K562 (cell line): Measurements from ENCODE around the gene METTL22. TPM values are rescaled to one million over a fixed set of nuclear protein-coding genes. Genes with fewer than 3 reads are reported as not detected.

Experiments used
- ASH1L ChIP-seq: fragments of 450-650 bp; IDR thresholded peaks from 2 replicates; pipeline ENCODE4 v1.6.1; 2018; ENCODE audit warnings: borderline replicate concordance, mild to moderate bottlenecking, low read depth; ENCODE audit not compliant: partially characterized antibody
- BHLHE40 ChIP-seq: IDR thresholded peaks from 2 replicates; pipeline ENCODE4 v1.6.1; 2011; ENCODE audit warnings: low read length, improper control_type of control experiment
- CCNT2 ChIP-seq: IDR thresholded peaks from 2 replicates; pipeline ENCODE4 v1.6.1; 2011; ENCODE audit warnings: borderline replicate concordance, low read depth, mild to moderate bottlenecking, moderate library complexity, mixed read lengths, low read length; ENCODE audit not compliant: insufficient read length; ENCODE audit errors: extremely low read depth
- CREBBP ChIP-seq: IDR thresholded peaks from one replicate; pipeline ENCODE4 v1.6.1; 2012; ENCODE audit warnings: low read depth, mild to moderate bottlenecking, control low read depth, inconsistent platforms, low read length
- ETV5 ChIP-seq: sonication (generic); formaldehyde crosslinking; IDR thresholded peaks from 2 replicates; pipeline ENCODE4 v1.4.0; 2020; ENCODE audit warnings: low read depth, mild to moderate bottlenecking, missing genetic modification reagents
- PHF20 ChIP-seq: fragments of 450-650 bp; IDR thresholded peaks from 2 replicates; pipeline ENCODE4 v1.6.1; 2018; ENCODE audit not compliant: partially characterized antibody
- PPARD ChIP-seq: fragments of 250-450 bp; sonication (Bioruptor Pico); IDR thresholded peaks from 2 replicates; pipeline ENCODE4 v1.8.0; 2022; ENCODE audit warnings: inconsistent platforms, mild to moderate bottlenecking, moderate library complexity
- RBM14 ChIP-seq: fragments of 200-400 bp; formaldehyde crosslinking; IDR thresholded peaks from 2 replicates; pipeline ENCODE4 v1.6.1; 2018; ENCODE audit warnings: low read depth, mild to moderate bottlenecking, low read length, moderate library complexity, borderline replicate concordance; ENCODE audit not compliant: insufficient read depth
- SNRNP70 ChIP-seq: fragments of 200-400 bp; formaldehyde crosslinking; optimal IDR thresholded peaks from 2 replicates; pipeline ENCODE3; 2017; ENCODE audit warnings: low read depth, low read length
- TBP ChIP-seq: optimal IDR thresholded peaks from 2 replicates; pipeline ENCODE3; 2011; ENCODE audit warnings: low read depth, low read length, improper control_type of control experiment
- ZBTB1 ChIP-seq: sonication (generic); formaldehyde crosslinking; IDR thresholded peaks from 2 replicates; pipeline ENCODE4 v1.8.1; 2023; ENCODE audit warnings: missing genetic modification reagents, low read depth, mild to moderate bottlenecking, borderline replicate concordance
- ZFP36 ChIP-seq: fragments of 150-350 bp; IDR thresholded peaks from 2 replicates; pipeline ENCODE4 v1.6.1; 2018; ENCODE audit warnings: low read length, low read depth; ENCODE audit not compliant: partially characterized antibody
- ZNF143 ChIP-seq: sonication (generic); formaldehyde crosslinking; IDR thresholded peaks from 2 replicates; pipeline ENCODE4 v1.9.0; 2022; ENCODE audit warnings: mild to moderate bottlenecking, missing genetic modification reagents
- polyA plus RNA-seq, 8 experiments: library from polyadenylated mRNA; depleted of rRNA in 4 of 8; stranded (reverse) in 5 of 8; unstranded in 3 of 8; fragments of >200 nt; fragmentation: Nextera tagmentation in 2 of 8; fragmentation: Illumina TruSeq in 1 of 8; extraction: Ambion mirVana in 2 of 8; extraction: Trizol in 1 of 8; gene quantifications; 2 replicates each; pipeline versions ENCODE4 v1.2.1 to v1.2.3, GENCODE V29; 2011 to 2014; ENCODE audit warnings: inconsistent platforms in 1 of 8, missing spikeins in 1 of 8
- total RNA-seq, 7 experiments: library from RNA; depleted of rRNA in 6 of 7; stranded (reverse); fragments of >200 nt in 6 of 7; fragmentation: Illumina TruSeq in 2 of 7; extraction: Trizol in 2 of 7; gene quantifications; 2 replicates each; pipeline versions ENCODE4 v1.2.1 to v1.2.3, GENCODE V29; 2011 to 2021; ENCODE audit warnings: low replicate concordance in 1 of 7
- TF ChIP-seq, protein P1 (sequence below), 2 experiments: fragments of 200-800 bp in 1 of 2; sonication (Bioruptor generic) in 1 of 2; sonication (generic) in 1 of 2; formaldehyde crosslinking in 1 of 2; IDR thresholded peaks in 1 of 2; conservative IDR thresholded peaks in 1 of 2; 2 replicates each; pipeline versions ENCODE4 v1.5.0 to v1.6.1; 2016 to 2020; ENCODE audit warnings: missing compliant biosample characterization in 1 of 2, missing genetic modification characterization in 1 of 2, missing genetic modification reagents in 1 of 2
- TF ChIP-seq, protein P2 (sequence below): fragments of 450-650 bp; formaldehyde crosslinking; IDR thresholded peaks from 2 replicates; pipeline ENCODE4 v1.4.0; 2020; ENCODE audit warnings: mild to moderate bottlenecking, moderate library complexity
- TF ChIP-seq, protein P3 (sequence below): sonication (generic); formaldehyde crosslinking; IDR thresholded peaks from 2 replicates; pipeline ENCODE4 v1.8.1; 2023; ENCODE audit warnings: mild to moderate bottlenecking, missing genetic modification reagents
- TF ChIP-seq, protein P4 (sequence below): IDR thresholded peaks from 2 replicates; pipeline ENCODE4 v1.6.1; 2014; ENCODE audit warnings: antibody characterized with exemption
- TF ChIP-seq, protein P5 (sequence below): sonication (generic); formaldehyde crosslinking; IDR thresholded peaks from 2 replicates; pipeline ENCODE4 v1.4.0; 2020; ENCODE audit warnings: mild to moderate bottlenecking, missing genetic modification reagents

METTL22 gene
- total and polyA plus RNA-seq, 9 of the 15 experiments (the other 6 are each of a cell fraction or from before 2014, with no cell fraction given): 6.9 to 33.2 (median 18.5) TPM

DNA sequence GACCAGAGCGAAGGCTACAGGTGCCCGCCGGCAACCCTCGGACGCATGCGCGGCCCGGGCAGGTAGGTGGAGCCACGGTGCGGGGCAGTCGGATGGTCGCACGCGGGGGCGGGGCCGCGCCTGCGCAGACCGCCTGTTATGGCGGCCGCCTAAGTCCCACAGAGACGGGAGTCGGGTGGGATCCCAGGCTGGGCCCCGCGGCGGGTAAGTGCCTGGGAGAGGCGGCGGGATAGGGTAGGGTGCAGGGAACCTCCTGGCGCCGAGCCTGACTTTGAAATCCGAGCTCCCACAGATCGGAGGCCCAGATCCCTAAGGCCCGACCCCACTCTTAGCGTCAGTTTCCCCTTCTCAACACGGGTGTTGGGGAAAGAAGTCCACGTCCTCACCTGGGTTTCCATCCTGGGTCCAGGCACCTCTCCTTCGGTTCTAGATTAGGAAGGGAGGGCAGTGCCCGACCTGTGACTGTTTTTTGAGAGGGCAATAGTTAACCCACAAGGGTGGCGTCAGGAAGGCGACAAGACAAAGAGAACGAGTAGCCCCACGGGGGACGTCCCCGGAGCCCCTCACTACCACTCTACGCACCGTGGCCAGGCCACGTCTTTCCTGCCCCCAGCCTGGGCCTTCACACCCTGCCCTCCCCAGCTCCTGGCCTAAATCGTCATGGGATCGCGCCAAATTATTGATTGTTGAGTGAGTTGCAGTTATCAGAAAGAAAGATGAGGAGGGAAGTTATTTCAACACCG is at the start of gene METTL22 (continued):
- TF ChIP-seq TBP: no peak
- no peak for TF ChIP-seq ASH1L
- TF ChIP-seq, protein P1, sequence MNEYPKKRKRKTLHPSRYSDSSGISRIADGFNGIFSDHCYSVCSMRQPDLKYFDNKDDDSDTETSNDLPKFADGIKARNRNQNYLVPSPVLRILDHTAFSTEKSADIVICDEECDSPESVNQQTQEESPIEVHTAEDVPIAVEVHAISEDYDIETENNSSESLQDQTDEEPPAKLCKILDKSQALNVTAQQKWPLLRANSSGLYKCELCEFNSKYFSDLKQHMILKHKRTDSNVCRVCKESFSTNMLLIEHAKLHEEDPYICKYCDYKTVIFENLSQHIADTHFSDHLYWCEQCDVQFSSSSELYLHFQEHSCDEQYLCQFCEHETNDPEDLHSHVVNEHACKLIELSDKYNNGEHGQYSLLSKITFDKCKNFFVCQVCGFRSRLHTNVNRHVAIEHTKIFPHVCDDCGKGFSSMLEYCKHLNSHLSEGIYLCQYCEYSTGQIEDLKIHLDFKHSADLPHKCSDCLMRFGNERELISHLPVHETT (CRISPR knock-in tag; conservative IDR thresholded peaks at IDR 0.05 in 1 of 2, IDR thresholded peaks at IDR 0.05 in 1 of 2): no peak
- TF ChIP-seq ZNF143 (CRISPR knock-in tag): no peak
- TF ChIP-seq RBM14: no peak
- no peak for TF ChIP-seq ETV5 (CRISPR knock-in tag)
- TF ChIP-seq, protein P2, sequence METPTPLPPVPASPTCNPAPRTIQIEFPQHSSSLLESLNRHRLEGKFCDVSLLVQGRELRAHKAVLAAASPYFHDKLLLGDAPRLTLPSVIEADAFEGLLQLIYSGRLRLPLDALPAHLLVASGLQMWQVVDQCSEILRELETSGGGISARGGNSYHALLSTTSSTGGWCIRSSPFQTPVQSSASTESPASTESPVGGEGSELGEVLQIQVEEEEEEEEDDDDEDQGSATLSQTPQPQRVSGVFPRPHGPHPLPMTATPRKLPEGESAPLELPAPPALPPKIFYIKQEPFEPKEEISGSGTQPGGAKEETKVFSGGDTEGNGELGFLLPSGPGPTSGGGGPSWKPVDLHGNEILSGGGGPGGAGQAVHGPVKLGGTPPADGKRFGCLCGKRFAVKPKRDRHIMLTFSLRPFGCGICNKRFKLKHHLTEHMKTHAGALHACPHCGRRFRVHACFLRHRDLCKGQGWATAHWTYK (CRISPR knock-in tag): peak; percentile 67; the same call in 1 of the 2 replicates
- no peak for TF ChIP-seq CREBBP
- TF ChIP-seq ZBTB1 (CRISPR knock-in tag): no peak
- no peak for TF ChIP-seq CCNT2
- TF ChIP-seq BHLHE40: 0 out of 2 replicates have a peak, but pooled peaks have one; percentile 38
- TF ChIP-seq, protein P3, sequence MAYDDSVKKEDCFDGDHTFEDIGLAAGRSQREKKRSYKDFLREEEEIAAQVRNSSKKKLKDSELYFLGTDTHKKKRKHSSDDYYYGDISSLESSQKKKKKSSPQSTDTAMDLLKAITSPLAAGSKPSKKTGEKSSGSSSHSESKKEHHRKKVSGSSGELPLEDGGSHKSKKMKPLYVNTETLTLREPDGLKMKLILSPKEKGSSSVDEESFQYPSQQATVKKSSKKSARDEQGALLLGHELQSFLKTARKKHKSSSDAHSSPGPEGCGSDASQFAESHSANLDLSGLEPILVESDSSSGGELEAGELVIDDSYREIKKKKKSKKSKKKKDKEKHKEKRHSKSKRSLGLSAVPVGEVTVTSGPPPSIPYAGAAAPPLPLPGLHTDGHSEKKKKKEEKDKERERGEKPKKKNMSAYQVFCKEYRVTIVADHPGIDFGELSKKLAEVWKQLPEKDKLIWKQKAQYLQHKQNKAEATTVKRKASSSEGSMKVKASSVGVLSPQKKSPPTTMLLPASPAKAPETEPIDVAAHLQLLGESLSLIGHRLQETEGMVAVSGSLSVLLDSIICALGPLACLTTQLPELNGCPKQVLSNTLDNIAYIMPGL: no peak
- TF ChIP-seq, protein P4, sequence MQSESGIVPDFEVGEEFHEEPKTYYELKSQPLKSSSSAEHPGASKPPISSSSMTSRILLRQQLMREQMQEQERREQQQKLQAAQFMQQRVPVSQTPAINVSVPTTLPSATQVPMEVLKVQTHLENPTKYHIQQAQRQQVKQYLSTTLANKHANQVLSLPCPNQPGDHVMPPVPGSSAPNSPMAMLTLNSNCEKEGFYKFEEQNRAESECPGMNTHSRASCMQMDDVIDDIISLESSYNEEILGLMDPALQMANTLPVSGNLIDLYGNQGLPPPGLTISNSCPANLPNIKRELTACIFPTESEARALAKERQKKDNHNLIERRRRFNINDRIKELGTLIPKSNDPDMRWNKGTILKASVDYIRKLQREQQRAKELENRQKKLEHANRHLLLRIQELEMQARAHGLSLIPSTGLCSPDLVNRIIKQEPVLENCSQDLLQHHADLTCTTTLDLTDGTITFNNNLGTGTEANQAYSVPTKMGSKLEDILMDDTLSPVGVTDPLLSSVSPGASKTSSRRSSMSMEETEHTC: no peak
- TF ChIP-seq, protein P5, sequence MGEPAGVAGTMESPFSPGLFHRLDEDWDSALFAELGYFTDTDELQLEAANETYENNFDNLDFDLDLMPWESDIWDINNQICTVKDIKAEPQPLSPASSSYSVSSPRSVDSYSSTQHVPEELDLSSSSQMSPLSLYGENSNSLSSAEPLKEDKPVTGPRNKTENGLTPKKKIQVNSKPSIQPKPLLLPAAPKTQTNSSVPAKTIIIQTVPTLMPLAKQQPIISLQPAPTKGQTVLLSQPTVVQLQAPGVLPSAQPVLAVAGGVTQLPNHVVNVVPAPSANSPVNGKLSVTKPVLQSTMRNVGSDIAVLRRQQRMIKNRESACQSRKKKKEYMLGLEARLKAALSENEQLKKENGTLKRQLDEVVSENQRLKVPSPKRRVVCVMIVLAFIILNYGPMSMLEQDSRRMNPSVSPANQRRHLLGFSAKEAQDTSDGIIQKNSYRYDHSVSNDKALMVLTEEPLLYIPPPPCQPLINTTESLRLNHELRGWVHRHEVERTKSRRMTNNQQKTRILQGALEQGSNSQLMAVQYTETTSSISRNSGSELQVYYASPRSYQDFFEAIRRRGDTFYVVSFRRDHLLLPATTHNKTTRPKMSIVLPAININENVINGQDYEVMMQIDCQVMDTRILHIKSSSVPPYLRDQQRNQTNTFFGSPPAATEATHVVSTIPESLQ (CRISPR knock-in tag): no peak
- TF ChIP-seq ZFP36: no peak
- no peak for TF ChIP-seq PPARD (CRISPR knock-in tag)
- TF ChIP-seq SNRNP70: no peak
- peak; percentile 90 for TF ChIP-seq PHF20
